ENCODE results near the gene MAGI1.

GRCh38 chr3:65577843-65578430, 460.8 kb downstream of the MAGI1 start:
- TF ChIP-seq, protein P1, sequence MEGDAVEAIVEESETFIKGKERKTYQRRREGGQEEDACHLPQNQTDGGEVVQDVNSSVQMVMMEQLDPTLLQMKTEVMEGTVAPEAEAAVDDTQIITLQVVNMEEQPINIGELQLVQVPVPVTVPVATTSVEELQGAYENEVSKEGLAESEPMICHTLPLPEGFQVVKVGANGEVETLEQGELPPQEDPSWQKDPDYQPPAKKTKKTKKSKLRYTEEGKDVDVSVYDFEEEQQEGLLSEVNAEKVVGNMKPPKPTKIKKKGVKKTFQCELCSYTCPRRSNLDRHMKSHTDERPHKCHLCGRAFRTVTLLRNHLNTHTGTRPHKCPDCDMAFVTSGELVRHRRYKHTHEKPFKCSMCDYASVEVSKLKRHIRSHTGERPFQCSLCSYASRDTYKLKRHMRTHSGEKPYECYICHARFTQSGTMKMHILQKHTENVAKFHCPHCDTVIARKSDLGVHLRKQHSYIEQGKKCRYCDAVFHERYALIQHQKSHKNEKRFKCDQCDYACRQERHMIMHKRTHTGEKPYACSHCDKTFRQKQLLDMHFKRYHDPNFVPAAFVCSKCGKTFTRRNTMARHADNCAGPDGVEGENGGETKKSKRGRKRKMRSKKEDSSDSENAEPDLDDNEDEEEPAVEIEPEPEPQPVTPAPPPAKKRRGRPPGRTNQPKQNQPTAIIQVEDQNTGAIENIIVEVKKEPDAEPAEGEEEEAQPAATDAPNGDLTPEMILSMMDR (IDR thresholded peaks at IDR 0.05; ENCODE audit: insufficient read depth, low read length) = no peak
- no peak for TF ChIP-seq POLR2AphosphoS5 (IDR thresholded peaks at IDR 0.05; ENCODE audit: low read depth)
- TF ChIP-seq GABPA (IDR thresholded peaks at IDR 0.05; ENCODE audit: low read depth) = no peak

All from HL-60 (cell line).